Stimulated activated CD4-positive, alpha-beta T cell treated with anti-CD3 and anti-CD28 coated beads, TNF-alpha, amount 100 ng/mL, for 24 hours (primary cell): ENCODE measurements around the gene POLD3.
"Not testable (repeated sequence)": the region's sequence is repeated elsewhere in the genome, so short reads cannot be mapped to it uniquely, and the experiment has no call there.

Source experiments
- DNase-seq, 3 experiments: peaks; one replicate each; pipeline ENCODE4 v3.0.0-alpha.2; 2020; ENCODE audit warnings: low read depth in 3 of 3

POLD3 gene

DNA sequence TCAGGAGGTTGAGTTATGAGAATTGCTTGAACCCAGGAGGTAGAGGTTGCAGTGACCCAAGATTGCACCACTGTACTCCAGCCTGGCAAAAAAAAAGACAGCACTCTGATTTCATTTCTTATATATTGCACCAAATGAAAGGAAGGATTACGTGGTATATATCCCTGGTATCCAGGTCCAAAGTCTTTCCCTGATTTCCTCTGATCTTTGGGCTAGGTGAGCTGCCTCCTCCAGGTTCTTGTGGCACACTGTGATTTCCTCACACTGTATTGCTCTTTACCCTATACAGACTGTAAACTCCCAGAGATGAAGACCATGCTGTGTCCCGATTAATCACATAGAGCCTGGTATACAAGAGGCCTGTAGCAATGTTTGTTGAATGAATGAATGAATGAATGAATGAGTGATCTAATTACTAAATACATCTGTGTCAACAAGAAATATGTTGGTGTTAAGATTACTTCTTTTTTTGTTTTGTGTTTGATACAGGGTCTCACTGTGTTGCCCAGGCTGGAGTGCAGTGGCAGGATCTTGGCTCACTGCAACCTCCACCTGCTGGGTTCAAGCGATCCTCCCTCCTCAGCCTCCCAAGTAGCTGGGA lies 9.3 kb upstream of the POLD3 start:
- DNase-seq, result no peak

DNA sequence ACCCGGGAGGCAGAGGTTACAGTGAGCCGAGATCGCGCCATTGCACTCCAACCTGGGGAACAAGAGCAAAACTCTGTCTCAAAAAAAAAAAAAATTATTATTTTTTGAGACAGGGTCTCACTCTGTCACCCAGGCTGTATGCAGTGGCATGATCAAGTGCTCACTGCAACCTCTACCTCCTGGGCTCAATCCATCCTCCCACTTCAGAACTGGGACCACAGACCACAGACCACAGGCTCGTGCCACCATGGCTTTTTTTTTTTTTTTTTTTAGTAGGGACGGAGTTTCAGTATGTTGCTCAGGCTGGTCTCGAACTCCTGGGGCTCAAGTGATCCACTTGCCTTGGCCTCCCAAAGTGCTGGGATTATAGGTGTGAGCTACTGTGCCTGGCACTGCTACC lies 1.9 kb upstream of the POLD3 start:
- not testable (repeated sequence) for DNase-seq

- DNase-seq, result no peak
These were observed 330 bp upstream of the POLD3 start for GRCh38 chr11:74592063-74592440.

- no peak for DNase-seq
These were observed 1.1 kb downstream of the POLD3 start for GRCh38 chr11:74593463-74593862.

- no peak for DNase-seq
These were observed 10.5 kb downstream of the POLD3 start for GRCh38 chr11:74602637-74603556.

GRCh38 chr11:74603845-74604244 lies 11.5 kb downstream of the POLD3 start:
- DNase-seq, result no peak

DNA sequence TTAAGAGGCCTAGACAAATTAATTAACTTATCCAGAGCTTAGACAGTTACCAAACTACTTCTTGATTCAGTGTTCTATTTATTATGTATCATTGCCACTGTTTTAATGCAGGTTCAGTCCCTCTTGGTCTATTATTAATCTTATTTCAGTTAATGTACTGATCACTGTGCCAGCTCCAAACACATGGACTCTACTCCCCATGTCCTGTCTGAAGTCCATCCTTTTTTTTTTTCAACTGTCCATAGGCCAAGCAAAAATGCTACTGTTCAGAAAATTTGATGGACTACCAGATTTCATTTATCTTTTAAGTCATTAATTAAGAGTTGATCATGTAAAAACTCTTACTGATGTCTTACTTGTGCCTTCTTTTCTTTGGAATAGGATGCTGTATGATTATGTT lies 11.9 kb downstream of the POLD3 start:
- no peak for DNase-seq

DNA sequence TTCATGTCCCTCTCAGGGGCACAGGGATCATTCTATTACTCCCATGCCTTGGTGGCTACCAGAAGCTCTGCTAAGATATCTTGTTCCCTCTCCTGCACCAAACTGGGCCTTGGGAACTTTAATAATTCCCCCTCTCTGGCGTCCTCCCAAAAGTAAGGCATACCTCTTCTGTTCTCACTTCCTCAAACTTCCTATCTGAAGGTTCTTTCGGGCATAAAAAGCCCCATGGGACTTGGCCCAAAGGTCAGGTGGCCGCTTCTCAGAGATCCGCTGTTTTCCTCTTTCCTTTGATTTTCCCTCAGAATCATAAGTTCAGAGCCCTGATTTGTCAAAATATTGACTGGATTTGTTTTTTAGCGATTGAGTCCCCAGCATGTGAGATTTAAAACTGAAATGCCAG lies 13.0 kb downstream of the POLD3 start:
- no peak for DNase-seq

- no peak for DNase-seq
These were observed 16.0 kb downstream of the POLD3 start for GRCh38 chr11:74608431-74608830.

DNA sequence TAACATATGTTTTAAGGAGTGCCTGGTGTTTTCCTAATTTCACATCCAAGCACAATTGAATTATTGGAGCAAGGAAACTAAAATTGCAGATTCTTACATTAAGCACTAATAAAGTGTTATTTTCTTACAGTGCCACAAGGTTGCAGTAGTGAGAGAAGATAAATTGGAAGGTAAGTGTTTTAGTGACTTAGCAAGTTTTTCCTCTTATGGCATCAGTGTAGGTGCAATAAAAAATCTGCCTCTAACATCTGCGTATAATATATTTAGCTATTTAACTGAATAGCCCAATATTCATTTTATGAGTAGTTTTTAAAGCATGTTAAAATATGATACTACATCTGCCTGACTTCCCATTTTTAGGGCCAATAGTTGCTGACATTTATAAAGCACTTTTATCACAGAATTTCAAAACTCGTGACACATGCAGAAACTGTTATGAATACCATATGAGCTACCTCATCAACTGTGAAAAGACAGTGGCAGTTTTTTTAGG lies 19.0 kb downstream of the POLD3 start:
- no peak for DNase-seq

GRCh38 chr11:74612877-74613276 lies 20.5 kb downstream of the POLD3 start:
- DNase-seq, result no peak

GRCh38 chr11:74615311-74615710 lies 22.9 kb downstream of the POLD3 start:
- DNase-seq, result no peak

DNA sequence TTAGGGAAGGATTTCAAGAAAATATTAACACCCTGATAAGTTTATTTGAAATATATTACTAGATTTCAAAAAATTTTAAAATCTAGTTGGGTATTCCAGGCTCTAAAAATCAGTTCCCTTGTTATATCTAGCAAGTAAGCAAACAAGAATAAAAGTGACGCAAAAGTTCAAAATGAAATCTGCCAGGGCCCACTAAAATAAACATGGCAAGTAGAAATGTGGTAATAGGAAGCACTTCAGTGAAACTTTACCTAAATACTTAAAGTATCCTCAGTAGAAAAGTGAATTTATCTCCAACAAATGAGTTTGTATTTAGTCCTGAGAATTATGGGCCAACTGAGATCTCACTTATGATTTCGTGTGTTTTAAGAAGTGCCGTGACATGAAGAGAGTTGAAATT lies 23.6 kb downstream of the POLD3 start:
- no peak for DNase-seq

DNA sequence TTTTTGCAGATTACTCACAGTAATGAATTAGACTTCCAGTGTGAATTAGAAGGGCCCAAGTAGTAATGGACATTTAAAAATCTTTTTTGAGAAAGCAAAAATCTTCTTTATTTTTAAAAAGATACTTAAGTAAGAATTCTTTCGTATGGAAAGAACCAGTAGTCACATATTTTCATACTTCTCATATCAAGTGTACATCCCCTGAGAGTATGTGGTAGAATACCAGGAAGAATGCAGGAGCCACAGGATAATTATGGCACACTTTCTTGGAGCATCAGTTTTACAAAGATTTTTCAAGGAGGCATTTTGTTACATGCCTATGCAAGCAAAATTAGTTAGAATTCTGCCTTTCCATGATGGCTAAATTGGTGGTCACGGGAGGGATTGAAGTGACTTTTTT lies 28.1 kb downstream of the POLD3 start:
- DNase-seq, result no peak

DNA sequence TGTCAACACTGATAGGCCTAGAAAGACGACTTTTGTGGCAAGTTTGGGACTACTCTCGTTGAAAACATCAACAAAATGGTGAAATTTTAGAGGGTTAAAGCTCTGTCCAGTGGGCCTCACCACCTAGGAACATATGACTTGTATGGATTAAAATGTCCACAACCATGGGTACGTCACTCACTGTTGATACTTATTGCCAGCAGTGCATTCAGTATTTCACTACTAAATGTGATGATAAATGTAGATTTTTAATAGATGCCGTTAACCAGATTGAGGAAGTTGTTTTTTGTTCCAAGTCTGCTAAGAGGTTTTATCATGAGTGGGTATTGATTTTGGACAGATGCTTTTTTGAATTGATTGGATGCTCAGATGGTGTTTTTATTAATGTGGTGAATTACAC lies 33.7 kb downstream of the POLD3 start:
- no peak for DNase-seq

GRCh38 chr11:74626604-74627003 lies 34.2 kb downstream of the POLD3 start:
- DNase-seq, result no peak

DNA sequence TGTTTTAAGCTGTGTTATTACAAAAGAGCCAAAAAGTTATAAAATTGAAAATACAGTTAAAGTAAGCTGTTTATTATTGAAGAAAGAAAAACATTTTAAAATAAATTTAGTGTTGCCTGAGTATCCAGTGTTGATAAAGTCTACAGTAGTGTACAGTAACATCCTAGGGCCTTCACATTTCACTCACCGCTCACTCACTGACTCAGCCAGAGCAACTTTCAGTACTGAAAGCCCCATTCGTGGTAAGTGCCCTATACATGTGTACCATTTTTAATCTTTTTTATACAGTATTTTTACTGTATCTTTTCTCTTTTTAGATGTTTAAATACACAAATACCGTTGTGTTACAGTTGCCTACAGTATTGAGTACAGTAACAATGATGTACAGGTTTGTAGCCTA lies 35.0 kb downstream of the POLD3 start:
- no peak for DNase-seq

- no peak for DNase-seq
These were observed 37.7 kb downstream of the POLD3 start for GRCh38 chr11:74630043-74630442.

DNA sequence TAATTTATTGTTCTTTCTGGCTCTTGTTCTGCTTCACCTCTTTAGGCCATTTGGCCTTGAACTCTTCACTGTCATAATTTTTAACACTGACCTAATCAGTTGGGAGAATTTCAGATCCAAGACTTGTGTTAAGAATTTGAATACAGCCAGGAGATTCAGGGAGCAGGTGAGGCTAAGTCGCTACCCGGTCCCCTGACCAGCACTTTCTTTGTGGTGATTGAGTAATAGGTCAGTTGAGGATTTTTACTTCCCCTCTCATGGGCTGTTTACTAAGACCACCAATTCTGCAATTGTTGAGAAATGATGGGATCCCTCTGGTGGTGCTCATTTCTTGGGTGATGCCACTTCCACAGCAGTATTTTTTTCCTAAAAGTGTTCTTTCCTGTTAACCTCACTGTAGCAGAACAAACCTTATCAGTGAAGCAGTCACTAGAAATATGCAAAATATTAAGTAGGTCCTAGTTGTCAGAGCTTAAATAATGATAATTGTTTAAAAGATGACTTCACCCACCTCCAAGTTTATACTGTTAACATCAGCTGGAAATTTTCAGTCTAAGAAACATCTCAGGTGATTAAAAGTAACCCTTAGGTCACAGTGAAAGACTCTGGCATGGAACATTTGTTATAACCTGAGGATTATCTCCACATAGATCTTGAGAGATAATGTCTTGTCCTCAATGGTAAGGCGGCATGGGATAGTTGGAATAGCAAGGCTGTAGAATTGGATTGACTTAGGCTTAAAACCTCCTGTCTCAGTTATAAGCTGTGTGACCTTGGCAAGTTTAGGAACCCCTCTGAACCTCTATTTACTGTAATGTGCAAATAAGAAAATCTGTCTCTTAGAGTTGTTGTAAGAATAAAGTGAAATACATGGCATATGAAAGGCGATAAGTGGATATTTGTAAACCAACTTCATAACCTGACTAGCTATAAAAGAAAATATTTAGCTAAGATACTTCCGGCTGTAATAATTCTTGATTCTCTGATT lies 41.3 kb downstream of the POLD3 start:
- no peak for DNase-seq

DNA sequence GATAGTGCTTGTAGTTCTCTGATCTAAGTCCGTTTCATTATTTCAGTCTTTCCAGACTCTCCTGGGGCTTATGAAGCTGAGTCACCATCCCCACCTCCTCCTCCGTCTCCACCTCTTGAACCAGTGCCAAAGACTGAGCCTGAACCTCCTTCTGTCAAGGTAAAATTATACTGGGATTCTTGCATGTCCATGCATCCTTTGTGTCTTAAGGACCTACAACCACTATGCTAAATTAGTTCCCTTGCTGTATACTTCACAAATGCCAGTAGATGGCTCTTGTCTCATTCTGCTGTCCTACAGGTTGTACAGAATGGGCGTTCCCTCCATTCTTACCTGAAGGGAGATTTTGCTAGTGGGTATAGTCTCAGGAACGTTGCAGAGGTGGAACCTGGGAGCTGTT lies 42.2 kb downstream of the POLD3 start:
- no peak for DNase-seq

DNA sequence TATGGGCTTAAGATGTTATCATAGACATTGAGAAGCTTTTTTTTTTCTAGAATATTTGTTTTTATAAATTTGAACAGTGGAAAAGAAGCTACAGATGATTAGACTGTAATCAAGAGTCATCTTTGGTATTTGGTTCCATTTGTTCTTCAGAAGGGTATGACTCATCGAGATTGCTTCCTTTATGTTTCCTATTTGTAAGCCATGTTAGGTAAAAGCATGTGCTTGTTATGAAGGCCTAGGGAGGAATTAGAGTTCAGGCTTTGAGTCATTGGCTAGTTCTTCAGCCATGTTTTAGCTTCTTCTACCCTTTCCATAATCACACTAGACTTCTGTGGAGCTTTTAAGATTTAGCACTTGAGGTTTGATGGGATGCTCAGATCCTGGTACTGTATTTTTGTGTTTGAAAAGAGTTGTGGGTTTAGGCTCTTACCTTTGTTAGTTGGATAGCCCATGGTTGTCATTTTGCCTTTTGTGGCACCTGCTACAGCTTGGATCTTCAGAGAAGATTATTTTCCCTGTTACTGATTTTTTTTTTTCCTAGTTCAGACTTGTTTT lies 44.3 kb downstream of the POLD3 start:
- DNase-seq, result no peak

- no peak for DNase-seq
These were observed 45.3 kb downstream of the POLD3 start for GRCh38 chr11:74637700-74638099.
